Astrocyte of the cerebellum (primary cell): ENCODE data around the gene GOSR1.
A peak's percentile ranks its signal among the peaks of the same experiment; 100 is the strongest.

Experiments used
- DNase-seq: peaks from one replicate; pipeline ENCODE4 v3.0.0-alpha.2; 2011; ENCODE audit warnings: low read depth
- H3K4me3 ChIP-seq: 2 replicates; pipeline ENCODE4 v1.5.1; 2011; ENCODE audit warnings: mild to moderate bottlenecking, low read depth, low read length, moderate library complexity
- in situ Hi-C: cut with HindIII; loops from 2 replicates; pipeline ENCODE4 v1.10.0; 2017; ENCODE audit warnings: low sequenced_read_pairs
- TF ChIP-seq, protein P1 (sequence below): IDR thresholded peaks from 2 replicates; pipeline ENCODE4 v1.5.1; 2012; ENCODE audit warnings: low read length, low read depth, moderate library complexity, mild to moderate bottlenecking; ENCODE audit errors: missing control alignments

Gene GOSR1

GRCh38 chr17:30472238-30472890 is 4.8 kb upstream of the GOSR1 start:
- in situ Hi-C loops, result no loop called here
- H3K4me3 ChIP-seq, result no peak overlapping the region
- DNase-seq, result no peak
- TF ChIP-seq, protein P1, sequence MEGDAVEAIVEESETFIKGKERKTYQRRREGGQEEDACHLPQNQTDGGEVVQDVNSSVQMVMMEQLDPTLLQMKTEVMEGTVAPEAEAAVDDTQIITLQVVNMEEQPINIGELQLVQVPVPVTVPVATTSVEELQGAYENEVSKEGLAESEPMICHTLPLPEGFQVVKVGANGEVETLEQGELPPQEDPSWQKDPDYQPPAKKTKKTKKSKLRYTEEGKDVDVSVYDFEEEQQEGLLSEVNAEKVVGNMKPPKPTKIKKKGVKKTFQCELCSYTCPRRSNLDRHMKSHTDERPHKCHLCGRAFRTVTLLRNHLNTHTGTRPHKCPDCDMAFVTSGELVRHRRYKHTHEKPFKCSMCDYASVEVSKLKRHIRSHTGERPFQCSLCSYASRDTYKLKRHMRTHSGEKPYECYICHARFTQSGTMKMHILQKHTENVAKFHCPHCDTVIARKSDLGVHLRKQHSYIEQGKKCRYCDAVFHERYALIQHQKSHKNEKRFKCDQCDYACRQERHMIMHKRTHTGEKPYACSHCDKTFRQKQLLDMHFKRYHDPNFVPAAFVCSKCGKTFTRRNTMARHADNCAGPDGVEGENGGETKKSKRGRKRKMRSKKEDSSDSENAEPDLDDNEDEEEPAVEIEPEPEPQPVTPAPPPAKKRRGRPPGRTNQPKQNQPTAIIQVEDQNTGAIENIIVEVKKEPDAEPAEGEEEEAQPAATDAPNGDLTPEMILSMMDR, result no peak

GRCh38 chr17:30475206-30475605 is 2.0 kb upstream of the GOSR1 start:
- H3K4me3 ChIP-seq, result no peak overlapping the region
- TF ChIP-seq, protein P1, result no peak
- in situ Hi-C loops, result no loop called here
- no peak for DNase-seq

DNA sequence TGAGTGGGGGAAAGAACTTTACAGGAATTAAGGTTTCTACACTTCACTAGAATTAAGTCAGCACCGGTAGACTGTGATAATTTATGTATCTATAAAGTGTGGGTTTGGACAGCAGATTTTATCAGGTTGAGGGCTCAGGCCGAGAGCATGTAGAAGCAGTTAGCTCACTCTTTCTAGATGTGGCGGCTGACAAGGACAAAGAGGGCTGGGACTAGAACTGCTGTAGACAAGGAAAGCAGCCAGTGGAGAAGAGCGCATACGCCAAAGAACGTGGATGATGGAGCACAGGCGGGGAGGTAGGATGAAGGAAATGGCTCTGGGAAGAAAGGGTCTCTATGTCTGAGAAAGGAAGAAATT is 504 bp upstream of the GOSR1 start:
- TF ChIP-seq, protein P1, result no peak
- DNase-seq, result no peak
- in situ Hi-C loops, result no loop called here
- peak overlapping the region; percentile 75 for H3K4me3 ChIP-seq

DNA sequence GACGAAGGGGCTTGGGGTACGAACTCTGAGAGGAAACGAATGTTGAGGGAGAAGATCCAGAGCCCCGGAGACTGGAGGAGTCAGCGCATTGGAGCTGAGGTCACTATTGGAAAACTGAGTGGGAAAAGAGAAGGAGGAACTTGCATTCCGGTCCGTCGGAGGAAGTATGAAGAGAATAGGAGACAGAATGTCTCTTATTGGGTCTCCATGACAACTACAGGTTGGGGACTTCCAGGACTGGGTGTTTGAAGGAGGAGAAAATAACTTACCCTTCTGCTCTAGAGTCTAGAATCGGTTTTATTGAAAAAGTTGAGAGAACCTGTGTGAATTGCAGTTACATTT is 537 bp downstream of the GOSR1 start:
- DNase-seq, result no peak
- peak overlapping the region; percentile 75 for H3K4me3 ChIP-seq
- TF ChIP-seq, protein P1, result no peak
- in situ Hi-C loops, result no loop called here

- no peak overlapping the region for H3K4me3 ChIP-seq
- DNase-seq, result no peak
- TF ChIP-seq, protein P1, result no peak
- in situ Hi-C loops, result no loop called here
Measured at GRCh38 chr17:30482555-30482954, 5.3 kb downstream of the GOSR1 start.

- in situ Hi-C loops, result no loop called here
- no peak for DNase-seq
- no peak overlapping the region for H3K4me3 ChIP-seq
- TF ChIP-seq, protein P1, result no peak
Measured at GRCh38 chr17:30483159-30483558, 6.0 kb downstream of the GOSR1 start.
